Measurements from ENCODE around the gene CKAP5.

DNA sequence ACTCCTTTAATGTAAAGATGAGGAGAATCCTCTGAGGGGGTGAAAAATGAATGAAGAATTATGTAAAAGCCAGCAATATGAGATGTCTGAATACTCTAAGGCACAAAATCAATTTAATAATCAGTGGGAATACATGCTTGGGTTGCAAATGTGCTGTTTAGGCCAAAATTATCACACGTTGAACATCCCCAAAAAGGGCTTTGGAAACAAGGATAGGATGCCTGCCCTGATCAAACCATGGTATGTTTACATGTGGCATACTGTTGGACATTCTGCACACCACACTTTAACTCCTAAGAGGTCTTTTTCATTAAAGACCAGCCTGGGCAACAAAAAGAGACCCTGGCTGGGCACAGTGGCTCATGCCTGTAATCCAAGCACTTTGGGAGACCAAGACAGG lies 100.8 kb downstream of the CKAP5 start:
- TF ChIP-seq, protein P1, sequence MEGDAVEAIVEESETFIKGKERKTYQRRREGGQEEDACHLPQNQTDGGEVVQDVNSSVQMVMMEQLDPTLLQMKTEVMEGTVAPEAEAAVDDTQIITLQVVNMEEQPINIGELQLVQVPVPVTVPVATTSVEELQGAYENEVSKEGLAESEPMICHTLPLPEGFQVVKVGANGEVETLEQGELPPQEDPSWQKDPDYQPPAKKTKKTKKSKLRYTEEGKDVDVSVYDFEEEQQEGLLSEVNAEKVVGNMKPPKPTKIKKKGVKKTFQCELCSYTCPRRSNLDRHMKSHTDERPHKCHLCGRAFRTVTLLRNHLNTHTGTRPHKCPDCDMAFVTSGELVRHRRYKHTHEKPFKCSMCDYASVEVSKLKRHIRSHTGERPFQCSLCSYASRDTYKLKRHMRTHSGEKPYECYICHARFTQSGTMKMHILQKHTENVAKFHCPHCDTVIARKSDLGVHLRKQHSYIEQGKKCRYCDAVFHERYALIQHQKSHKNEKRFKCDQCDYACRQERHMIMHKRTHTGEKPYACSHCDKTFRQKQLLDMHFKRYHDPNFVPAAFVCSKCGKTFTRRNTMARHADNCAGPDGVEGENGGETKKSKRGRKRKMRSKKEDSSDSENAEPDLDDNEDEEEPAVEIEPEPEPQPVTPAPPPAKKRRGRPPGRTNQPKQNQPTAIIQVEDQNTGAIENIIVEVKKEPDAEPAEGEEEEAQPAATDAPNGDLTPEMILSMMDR (IDR thresholded peaks at IDR 0.05) = no peak
- no peak for TF ChIP-seq POLR2A (IDR thresholded peaks at IDR 0.05)
